Stimulated activated CD8-positive, alpha-beta memory T cell treated with anti-CD3 and anti-CD28 coated beads, Interleukin-12 subunit alpha, Interleukin-12 subunit beta, amount 100 ng/mL, for 1 hour (primary cell): ENCODE data around the gene GYPC.
"Not testable (repeated sequence)": the region's sequence is repeated elsewhere in the genome, so short reads cannot be mapped to it uniquely, and the experiment has no call there.

ENCODE experiments used
- DNase-seq: peaks from one replicate; pipeline ENCODE4 v3.0.0-alpha.2; 2020; ENCODE audit warnings: low read depth

The GYPC gene

DNA sequence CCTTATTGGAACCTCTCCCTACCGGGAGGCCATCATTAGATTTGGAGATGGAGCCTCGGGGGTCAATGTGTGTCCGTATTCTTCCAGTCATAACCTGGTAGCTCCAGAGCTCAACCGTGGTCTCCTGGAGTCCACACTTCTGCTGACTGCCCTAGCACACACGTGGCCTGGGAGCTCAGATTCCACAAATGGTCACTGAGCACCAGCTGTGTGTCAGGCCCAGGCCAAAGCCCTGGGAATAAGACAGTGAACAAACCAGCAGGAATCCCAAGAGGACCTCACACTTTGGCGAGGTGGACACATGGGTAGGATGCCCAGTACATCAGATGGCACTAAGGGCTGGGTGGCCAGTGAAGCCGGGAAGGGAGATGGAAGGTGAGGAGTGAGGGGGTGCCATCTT is 15.5 kb downstream of the GYPC start:
- no peak for DNase-seq

DNA sequence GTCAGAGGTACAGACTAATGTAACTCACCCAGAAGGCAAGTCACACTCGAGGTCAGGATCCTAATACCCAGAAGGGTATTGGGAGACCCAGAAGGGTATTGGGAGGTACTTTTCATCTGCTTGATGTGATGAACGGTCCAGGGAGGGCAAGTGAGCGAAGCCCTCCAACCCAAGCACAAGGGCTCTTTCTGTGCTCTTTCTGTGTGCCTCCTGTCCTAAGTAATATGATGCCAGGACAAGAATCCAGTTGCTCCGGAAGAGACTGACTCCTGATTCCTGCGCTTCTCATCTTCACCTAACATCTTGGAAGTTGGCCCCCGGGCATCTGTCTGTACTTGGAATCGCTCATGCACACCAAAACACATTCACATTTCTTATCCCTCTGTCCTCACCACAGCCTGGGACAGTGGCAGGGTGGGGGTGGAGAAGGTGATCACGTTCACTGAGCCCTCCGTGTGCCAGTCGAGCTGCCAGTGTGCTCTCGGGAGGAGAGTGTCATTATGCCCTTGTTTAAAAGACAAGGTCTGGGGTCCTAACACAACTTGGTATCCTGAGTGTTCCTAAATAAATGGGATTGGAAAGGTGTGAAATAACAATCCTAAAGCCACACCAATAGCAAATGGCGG is 17.1 kb downstream of the GYPC start:
- DNase-seq, result no peak

DNA sequence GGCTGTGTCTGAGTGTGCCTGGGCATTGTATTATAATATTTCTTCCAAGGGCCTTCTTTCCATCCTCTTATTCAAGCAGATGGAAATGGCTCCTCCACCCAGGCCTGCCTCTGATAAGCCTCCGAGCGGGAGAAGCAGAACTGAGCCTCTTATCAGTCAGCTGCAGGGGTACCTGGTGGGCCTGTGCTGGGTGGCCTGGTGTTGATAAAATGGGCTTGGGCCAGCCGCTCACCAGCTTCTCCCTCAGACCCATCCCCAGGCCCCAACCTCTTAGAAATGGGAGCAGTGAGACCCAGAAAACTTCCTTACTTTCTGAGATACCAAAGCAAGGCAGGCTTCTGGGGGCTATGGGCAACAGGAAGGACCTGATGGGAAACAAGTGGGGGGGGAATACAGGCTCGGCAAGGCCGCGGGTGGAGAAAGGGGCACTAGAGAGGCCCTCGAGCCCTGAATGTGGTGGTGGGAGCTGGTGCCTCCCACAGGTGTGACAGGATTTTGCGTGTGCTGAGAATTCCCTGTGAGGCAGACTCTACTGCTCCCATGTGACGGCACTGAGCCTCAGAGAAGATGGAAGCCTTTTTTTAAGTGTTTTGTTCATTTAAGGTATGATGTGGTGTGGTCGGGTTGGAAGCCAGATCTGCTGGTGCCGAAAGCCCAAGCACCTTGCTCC is 18.3 kb downstream of the GYPC start:
- no peak for DNase-seq

DNA sequence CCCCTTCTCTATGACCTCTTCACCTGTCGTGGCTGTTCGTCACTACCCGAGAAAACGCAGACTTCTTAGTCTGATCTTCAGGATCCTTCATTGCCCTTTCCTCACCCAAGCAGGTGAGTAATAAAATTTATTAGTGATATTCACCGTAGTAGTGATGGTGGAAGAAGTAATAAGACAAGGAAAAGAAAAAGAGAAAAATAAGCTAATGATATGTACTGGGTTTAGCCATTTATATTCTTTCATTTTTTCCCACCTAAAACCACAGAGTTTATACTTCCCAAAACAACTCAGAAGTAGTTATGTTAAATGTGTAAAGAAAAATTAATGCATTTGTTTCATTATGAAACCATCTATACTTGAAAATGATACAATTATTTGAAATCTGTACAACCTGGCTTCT is 19.7 kb downstream of the GYPC start:
- DNase-seq, result no peak

DNA sequence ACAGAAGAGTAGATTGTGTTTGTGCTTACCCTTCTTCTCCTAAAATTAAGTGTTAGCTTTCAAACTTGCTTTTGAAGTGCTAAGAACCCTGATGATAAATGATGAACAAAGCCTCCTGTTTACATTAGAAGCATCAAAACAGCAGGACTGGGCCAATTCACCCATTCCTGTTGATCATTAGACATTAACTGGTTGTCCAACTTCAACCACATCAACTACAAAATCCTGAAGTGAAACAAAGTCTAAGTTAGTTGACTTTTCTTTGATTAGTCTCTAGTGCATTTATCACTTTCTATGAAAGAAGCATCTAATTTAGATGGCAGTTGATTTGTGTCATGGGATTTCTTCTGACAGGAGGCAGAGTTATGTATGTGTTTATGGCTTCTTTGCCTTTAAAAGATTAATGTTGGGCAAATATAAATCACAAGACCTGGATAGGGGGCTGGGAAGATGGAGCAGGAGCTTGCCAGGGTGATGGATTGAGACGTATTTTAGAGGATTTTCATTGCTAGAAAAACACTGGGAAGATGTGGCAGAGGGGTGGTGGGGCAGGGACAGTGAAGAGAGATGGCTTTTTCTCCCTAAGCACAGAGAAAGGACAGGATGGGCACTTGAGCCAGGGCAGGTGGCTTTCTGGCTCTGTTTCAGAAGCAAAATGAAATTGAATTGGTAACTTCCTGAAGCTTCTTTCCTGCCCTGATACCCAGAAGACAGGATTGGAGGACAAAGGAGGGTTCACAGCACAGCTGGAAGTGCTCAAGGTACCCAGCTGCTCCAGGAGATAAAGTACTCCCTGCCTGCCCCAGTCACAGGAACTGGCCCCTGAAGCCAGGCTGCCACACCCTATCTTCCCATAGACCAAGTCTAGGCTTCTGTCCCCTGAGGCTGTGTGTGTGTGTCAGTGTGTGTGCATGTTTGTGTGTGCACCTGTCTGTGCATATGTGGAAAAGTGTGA is 20.5 kb downstream of the GYPC start:
- no peak for DNase-seq

GRCh38 chr2:126677176-126677538 is 21.2 kb downstream of the GYPC start:
- no peak for DNase-seq

DNA sequence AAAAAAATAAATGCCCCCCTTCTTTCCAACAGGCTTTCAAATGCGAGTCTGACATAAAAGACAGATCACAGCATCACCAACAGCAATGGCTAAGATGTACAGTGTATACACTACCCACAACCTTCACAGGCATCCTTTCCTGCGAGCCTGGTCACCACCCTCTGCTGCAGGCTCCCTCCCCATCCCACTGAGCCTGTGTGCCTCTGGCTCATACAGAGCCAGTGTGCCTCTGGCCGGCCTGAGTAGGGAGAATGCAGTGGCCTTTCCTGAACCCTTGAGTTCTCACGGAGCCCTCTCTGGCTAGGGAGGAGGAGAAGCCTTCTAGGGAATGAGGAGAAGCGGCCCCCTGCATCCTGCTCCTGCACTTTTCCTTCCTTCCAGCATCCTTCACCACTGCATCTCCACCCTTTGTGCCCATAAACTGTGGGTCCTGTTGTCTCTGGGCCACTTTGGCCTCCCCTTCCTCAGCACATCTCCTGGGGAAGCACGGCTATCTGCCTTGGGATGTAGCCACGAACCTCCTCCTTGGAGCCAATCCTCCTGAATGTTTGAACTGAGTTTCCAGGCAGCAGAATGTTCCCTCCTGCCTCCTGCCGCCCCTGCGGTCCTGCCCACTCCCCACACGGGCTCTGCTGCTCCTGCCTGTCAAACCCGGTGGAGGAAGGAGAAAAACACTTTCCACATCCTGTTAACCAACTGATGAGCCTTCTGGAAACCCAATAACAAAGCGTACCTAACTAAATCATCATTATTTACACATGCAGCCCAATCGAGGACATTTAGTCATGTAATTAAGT is 22.5 kb downstream of the GYPC start:
- DNase-seq, result no peak

GRCh38 chr2:126679094-126679713 is 23.2 kb downstream of the GYPC start:
- DNase-seq, result no peak

GRCh38 chr2:126681505-126681904 is 25.5 kb downstream of the GYPC start:
- DNase-seq, result no peak

GRCh38 chr2:126685629-126686028 is 29.7 kb downstream of the GYPC start:
- no peak for DNase-seq

DNA sequence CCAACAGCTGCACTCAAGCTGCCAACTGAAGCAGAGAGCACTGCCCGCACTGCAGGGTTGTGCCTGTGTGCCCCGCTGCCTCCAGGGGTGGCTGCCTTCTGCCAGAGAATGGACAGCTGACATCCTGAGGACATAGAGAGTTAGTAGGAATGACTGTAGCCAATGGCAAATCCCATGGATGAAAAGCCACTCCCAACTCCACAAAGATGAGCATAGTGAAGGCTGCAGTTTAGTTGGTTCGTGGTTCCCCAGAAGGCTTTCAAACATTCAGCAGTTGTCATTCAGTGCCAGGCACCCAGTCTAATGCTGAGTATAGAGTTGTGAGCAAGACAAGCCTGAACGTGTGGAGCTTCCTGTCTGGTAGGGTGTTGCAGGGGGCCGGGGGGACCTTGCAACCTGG is 30.3 kb downstream of the GYPC start:
- DNase-seq, result no peak

- DNase-seq, result no peak
These were observed 31.0 kb downstream of the GYPC start for GRCh38 chr2:126686841-126687485.

- no peak for DNase-seq
These were observed 31.5 kb downstream of the GYPC start for GRCh38 chr2:126687503-126687902.

GRCh38 chr2:126688594-126688993 is 32.6 kb downstream of the GYPC start:
- DNase-seq, result not testable (repeated sequence)

GRCh38 chr2:126692241-126692640 is 36.3 kb downstream of the GYPC start:
- not testable (repeated sequence) for DNase-seq

DNA sequence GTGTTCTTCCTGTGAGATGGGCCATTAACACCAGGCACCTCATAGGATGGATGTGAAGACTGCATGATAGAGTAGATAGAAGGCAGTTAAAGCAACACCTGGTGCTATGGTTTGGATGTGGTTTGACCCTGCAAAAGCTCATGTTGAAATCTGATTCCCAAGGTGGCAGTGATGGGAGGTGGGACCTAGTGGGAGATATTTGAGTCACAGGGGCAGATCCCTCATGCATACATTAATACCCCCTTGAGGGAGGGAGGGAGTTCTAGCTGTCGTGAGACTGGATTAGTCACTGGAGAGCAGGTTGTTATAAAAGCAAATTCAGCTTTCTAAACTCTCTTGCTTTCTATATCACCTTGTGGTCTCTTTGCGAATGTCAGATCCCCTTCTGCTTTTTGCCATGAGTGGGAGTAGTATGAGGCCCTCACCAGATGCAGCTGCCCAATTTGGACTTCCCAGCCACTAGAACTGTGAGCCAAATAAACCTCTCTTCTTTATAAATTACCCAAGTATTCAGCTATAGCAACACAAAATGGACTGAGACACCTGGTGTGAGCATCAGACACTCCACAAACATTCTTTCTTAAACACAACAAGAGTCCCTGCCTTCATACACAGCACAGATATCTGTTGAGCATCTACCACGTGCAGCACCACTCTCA is 37.1 kb downstream of the GYPC start:
- not testable (repeated sequence) for DNase-seq

- no peak for DNase-seq
These were observed 40.9 kb downstream of the GYPC start for GRCh38 chr2:126696644-126697520.

GRCh38 chr2:126698376-126698775 is 42.4 kb downstream of the GYPC start:
- DNase-seq, result no peak

GRCh38 chr2:126699018-126699417 is 43.1 kb downstream of the GYPC start:
- no peak for DNase-seq
